IPS DF 19.7 (cell line): Measurements from ENCODE around the gene WDR73.
"Not testable (repeated sequence)": the region's sequence is repeated elsewhere in the genome, so short reads cannot be mapped to it uniquely, and the experiment has no call there.

Source experiments
- DNase-seq: peaks from one replicate; pipeline ENCODE4 v3.0.0-alpha.2; 2013; ENCODE audit warnings: low read depth, low spot score

WDR73 gene

DNA sequence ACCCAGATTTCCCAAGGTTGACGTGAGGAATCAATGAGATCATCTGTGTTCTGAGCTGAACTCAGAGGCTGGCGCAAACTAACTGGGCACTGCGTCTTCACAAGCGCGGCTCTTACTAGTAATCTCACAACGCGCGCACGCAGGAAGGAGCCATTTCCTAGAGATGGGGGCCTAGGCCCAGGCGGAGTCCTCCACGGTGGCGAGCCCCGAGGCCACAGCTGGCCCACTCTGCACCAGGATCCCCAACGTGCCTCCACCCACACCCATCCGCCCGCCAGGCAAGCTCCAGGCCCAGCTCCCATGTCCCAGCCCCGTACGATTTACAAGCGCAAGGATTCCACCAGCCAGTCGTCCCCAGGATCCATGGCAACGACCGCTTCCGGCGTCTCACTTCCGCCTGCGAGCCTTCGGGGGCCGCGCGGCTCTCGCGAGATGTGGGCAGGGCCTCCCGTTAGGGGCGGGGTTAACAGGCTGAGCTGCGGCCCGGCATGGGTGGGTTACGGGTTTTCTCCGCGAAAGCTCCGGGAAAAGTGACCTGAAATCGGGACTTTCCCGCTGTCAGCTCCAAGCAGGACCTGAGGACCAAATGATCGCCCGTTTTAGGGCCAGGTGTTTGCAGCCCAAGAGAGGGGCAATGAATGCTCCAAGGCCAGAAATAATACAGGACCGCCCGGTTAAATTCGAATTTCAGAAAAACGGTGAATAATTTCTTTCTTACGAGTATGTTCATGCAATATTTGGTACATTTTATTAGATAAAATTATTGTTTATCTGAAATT lies at the start of gene WDR73:
TSS of gene WDR73 (minus strand) at position 374 of the 779 bp plus-strand sequence. CDS start at position 365, 9 bp downstream.
- peak; percentile 48 for DNase-seq

DNA sequence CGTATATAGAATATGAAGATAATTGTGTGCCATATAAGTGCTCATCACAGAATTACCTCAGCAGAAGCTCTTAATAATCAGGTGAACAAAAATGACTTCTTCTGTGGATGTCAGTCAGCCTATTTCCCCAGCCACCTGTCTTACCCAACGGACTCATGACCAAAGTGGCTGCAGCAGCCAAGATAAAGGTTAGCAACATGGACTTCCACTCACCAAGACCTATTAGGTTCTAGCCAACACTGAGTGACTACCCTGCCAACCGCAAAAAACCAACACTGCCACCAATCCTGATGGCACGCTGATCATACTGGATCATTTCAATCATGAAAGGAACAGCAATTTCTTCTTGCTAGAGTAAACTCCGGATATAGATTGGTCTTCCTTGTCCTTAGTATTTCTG lies 49.7 kb upstream of the WDR73 start:
- DNase-seq: no peak

DNA sequence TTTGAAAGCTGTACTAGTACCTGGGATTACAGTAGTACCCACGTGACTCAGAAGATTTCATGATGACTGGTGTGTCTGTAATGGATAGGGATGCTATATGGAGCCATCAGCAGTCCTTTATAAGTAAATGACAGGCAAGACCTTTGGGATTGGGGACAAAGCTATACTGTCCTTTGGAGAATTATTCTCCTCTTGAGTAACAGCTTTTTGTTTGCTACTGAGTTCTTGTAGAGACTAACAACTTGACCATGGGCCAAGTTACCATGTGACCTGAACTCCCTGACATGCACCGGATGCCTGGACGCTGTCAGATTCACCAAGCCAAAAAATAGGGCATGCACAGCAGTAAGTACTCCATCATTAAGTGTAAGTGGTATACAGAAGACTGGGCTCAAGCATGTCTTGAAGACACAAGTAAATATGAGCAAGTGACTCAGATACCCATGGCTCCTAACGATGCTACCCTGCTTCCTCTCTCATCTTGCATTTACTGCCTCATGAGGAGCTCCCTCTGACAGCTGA lies 48.9 kb upstream of the WDR73 start:
- no peak for DNase-seq

- no peak for DNase-seq
Measured at GRCh38 chr15:84699538-84700191, 45.6 kb upstream of the WDR73 start.

DNA sequence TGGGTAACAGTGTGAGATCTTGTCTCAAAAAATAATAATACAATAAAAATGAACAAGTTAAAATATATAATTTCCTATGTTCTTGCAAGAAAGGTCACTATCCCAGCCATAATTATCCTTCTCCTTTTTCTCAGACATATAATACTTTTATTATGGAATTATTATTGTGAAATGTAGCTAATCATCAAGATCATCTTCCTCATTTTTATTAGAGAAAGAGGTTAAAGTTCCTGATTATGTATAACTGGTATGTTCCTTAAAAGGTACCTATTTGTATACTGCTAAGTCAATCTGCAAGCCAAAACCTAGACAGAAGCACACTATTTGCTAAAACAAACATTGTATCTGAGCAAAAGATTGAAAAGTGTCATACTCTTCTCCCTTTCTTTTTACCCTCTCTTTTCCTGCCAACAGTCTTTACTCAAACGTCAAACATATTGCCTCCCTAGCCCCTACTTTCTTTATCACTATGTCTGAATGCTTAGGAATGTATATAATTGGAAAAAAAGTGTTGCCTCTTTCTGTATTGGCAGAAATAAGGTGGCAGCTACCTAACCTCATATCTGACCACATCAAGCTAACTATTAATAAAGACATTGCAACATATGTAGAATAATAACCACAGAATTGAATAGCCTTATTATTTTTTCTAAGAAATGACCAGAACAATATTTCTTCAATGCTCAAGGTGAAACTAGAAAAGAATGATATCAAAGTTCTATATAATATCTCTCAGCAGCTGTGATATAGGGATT lies 43.3 kb upstream of the WDR73 start:
- no peak for DNase-seq

DNA sequence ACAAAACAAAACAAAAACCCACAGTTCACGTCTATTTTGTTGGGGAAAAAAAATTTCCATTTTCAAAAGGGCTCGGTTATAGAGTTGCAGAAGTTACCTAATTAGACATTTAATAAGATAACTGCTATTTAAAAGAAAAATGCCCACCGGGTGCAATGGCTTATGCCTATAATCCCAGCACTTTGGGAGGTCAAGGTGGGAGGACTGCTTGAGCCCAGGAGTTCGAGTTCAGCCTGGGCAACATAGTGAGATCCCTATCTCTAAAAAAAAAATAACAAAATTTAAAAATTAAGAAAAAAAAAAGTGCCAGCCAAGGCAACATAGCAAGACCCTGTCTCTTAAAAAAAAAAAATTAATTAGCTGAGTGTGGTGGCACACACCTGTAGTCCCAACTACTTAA lies 42.7 kb upstream of the WDR73 start:
- DNase-seq: no peak

DNA sequence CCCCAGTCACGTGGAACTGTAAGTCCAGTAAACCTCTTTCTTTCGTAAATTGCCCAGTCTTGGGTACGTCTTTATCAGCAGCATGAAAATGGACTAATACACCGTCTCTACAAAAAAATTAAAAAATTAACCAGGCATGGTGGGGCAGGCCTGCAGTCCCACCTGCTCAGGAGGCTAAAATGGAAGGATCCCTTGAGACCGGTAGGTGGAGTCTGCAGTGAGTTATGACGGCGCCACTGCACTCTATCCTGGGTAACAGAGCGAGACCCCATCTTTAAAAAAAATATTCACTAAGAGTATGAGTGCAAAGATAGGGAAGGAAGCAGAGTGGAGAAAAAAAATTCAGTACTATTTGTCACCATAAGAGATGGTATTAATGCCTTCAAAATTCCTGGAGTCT lies 36.3 kb upstream of the WDR73 start:
- DNase-seq: no peak

- no peak for DNase-seq
Measured at GRCh38 chr15:84689858-84690257, 35.8 kb upstream of the WDR73 start.

- not testable (repeated sequence) for DNase-seq
Measured at GRCh38 chr15:84686446-84686845, 32.4 kb upstream of the WDR73 start.

DNA sequence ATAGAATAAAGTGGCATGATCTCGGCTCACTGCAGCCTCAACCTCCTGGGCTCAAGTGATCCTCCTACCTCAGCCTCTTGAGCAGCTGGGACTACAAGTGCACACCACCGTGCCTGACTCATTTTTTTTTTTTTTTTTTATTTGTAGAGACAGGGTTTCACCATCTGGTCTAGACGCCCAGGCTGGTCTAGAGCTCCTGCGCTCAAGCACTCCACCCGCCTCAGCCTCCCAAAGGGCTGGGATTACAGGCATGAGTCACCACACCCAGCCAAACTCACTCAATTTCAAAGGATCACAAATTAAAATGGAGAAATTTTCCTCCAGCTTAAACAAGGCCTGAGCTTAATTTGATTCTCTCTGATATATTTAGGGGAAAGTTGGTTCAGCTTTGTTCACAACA lies 31.2 kb upstream of the WDR73 start:
- DNase-seq: no peak

DNA sequence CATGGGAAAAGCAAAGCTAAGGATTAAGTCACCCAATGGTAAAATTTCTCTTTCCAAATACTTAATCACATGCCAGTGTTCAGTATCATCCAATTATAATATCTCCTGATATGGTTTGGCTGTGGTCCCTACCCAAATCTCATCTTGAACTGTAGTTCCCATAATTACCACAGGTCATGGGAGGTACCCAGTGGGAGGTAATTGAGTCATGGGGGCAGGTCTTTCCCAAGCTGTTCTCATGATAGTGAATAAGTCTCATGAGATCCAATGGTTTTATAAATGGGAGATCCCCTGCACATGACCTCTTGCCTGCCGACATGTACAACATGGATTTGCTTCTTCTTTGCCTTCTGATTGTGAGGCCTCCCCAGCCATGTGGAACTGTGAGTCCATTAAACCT lies 30.0 kb upstream of the WDR73 start:
- DNase-seq: no peak

DNA sequence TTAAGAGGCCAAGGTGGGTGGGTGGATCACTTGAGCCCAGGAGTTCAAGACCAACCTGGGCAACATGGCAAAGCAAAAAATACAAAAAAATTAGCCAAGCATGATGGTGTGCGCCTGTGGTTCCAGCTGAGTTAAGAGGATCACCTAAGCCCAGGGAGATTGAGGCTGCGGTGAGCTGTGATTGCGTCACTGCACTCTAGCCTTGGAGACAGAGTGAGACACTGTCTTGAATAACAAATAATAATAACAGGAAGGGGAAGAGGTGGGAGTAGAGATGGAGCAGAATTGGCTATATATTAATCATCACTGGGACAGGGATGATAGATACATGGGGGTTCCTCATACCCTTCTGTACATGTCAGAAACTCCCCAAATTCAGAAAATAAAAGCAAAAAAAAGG lies 27.7 kb upstream of the WDR73 start:
- no peak for DNase-seq

DNA sequence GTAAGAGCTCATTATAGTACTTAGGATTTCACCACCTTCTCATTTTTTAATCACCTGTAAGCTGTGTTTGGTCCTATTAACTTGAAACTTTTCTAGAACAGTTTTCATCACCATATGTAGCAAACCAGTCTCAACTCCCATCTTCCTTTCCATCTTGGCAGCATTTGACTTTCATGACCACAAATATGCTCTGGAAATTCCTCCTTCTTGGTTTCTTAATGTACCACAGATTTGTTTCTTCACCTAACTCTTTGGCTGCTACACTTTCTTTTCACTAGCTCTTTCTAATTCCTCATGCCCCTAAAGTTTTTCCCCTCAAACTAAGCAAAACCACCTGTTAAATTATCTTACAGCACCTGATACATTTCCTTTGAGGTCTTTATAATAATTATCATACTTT lies 17.1 kb upstream of the WDR73 start:
- no peak for DNase-seq

- DNase-seq: no peak
Measured at GRCh38 chr15:84669726-84670125, 15.6 kb upstream of the WDR73 start.

DNA sequence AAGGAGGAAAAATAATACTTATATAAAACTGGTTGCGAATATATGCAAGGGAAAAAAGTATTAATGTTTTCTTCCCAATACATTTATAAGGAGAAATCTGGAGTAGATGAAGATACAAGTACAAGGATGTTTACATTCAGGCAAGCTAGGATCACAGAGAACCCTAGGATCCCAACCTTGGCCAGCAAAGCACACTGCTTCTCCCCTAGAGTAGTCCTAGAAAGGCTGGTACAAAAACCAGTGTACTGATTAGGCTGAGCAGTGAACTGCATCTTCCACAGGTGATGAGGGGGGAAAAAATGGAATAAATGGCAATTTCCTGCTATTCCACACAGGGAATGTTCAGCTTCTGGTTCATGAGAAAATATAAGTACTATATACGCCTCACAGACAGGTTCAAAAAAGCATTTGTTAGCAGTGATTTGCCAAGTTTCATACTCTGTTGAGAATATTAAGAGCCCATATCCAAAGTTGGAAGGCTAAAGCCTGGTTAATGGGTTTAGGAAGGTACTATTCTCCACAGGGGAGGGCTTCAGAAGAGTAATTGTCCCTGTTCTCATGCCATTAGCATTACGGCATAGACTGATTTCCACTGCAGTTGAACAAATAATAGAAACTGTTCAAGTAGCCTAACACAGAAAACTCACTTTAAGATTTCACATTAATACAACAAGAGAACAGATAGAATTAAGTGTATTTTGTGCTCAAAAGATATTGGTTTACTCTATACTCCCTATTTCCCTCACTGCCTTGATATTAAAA lies 14.3 kb upstream of the WDR73 start:
- DNase-seq: no peak

DNA sequence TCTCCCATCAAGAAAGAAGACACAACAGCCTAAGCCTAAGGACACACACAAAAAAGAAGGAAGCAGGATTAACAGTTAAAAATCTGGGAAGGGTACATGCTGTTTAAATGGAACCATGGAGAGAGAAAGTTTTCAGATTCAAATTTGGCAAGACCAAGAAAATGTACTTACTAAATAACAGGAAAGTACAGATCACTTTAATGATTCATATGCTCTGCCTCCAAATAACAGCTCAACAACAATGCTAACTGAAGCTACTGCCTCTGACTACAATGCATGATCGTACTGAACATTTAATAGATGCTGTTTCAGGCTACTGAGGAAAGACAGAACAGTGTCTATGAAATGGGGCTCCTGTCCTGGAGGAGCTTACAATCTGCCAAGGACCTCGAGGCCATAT lies 12.3 kb upstream of the WDR73 start:
- no peak for DNase-seq

GRCh38 chr15:84661001-84661400 lies 6.9 kb upstream of the WDR73 start:
- DNase-seq: no peak

- DNase-seq: no peak
Measured at GRCh38 chr15:84659904-84660781, 6.1 kb upstream of the WDR73 start.

- DNase-seq: no peak
Measured at GRCh38 chr15:84658788-84659411, 4.8 kb upstream of the WDR73 start.
